ENCODE data around the gene POLR1C. TPM values are rescaled to one million over a fixed set of nuclear protein-coding genes. Genes with fewer than 3 reads are reported as not detected.

POLR1C gene
- total and polyA plus RNA-seq, 10 of the 15 experiments (the other 5 are each of a cell fraction or from before 2014, with no cell fraction given), result 40.0 to 180 (median 66.2) TPM

DNA sequence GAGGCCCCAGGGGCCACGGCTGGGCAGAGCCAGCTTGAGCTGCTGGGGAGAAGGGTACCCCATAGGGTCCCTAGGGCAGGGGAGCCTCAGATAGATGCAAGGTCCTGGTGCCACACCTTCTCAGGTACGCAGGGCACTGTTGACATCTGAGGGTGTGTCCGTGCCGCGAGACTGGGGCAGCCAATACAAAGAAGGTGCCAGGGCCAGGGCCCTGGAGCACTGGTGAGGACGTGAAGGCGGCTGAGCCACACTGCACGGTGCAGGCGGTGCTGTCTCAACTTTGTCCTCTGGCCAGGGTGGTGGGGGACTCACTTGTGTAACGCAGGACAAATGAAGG lies 6.1 kb upstream of the POLR1C start:
- peaks cover 0 to 2% of the 10 kb centered on the region in 2 experiments; a peak in 1 of 4 replicates for H3K27me3 ChIP-seq (replicated peaks in 1 of 2; ENCODE audit: control insufficient read depth in 2 of 2, insufficient read depth in 2 of 2, low read length in 1 of 2)
- peaks cover 7% of the 10 kb centered on the region for H3K4me1 ChIP-seq (ENCODE audit: control insufficient read depth, insufficient read depth, low read length)
- ATAC-seq (no peak), FAIRE-seq (no peak), DNase-seq (ENCODE audit: low read depth, low spot score) (no peak)
- ChIA-PET POLR2A (no interaction called here), CTCF (interaction anchor here (0.5 to 0.8 kb wide), 3 partner anchors 120 to 321 kb away, joined by 3 read pairs; no protein-coding TSS in a partner anchor), SMC1A (ENCODE audit: uncharacterized antibody, unreplicated experiment) (interaction anchor here (0.6 to 1.4 kb wide), 2 partner anchors 248 to 374 kb away, joined by 3 read pairs; no protein-coding TSS in a partner anchor), RAD21 (ENCODE audit: unreplicated experiment) (no interaction called here)
- H3K4me2 ChIP-seq (ENCODE audit: control insufficient read depth, insufficient read depth), result peak overlapping the region; percentile 94; the same call in 1 of the 2 replicates
- H3K27ac ChIP-seq (ENCODE audit: control insufficient read depth, insufficient read depth), result no peak overlapping the region
- H3K9ac ChIP-seq (ENCODE audit: control insufficient read depth, insufficient read depth, low read length), result no peak overlapping the region
- 94% methylated on average over 9 of the region's 10 CpGs for WGBS (ENCODE audit: insufficient coverage, insufficient replicate concordance, low lambda C conversion rate, missing lambda C conversion rate)
- H3K4me3 ChIP-seq, result no peak overlapping the region
- H4K20me1 ChIP-seq (ENCODE audit: control insufficient read depth, insufficient read depth), result no peaks in the 10 kb centered on the region
- in situ Hi-C loops (cut with MboI), result no loop called here
- H2AFZ ChIP-seq (ENCODE audit: control insufficient read depth, low read depth, low read length), result no peak overlapping the region
- H3K79me2 ChIP-seq (ENCODE audit: control insufficient read depth, insufficient read depth, low read length), result peaks cover 8% of the 10 kb centered on the region
- no TSS peak for BruUV-seq (replicated peaks)
- H3K36me3 ChIP-seq (ENCODE audit: control insufficient read depth in 2 of 2, insufficient read depth in 2 of 2, low read length in 1 of 2), result peaks cover 10 to 13% of the 10 kb centered on the region in 2 experiments; a peak in 3 of 4 replicates
- intact Hi-C loops (cut with micrococcal nuclease; ENCODE audit: unreplicated experiment), result no loop called here
- no peaks in the 10 kb centered on the region for H3K9me3 ChIP-seq (replicated peaks; ENCODE audit: control insufficient read depth, insufficient read depth, low read length)
- no peak for TF ChIP-seq STAT3 (IDR thresholded peaks at IDR 0.05; ENCODE audit: low read depth, low read length)
- no peak for TF ChIP-seq CUX1 (IDR thresholded peaks at IDR 0.05; ENCODE audit: insufficient replicate concordance, low read depth, low read length)
- no peak for TF ChIP-seq GABPA (IDR thresholded peaks at IDR 0.05; ENCODE audit: low read depth)
- TF ChIP-seq ZNF207 (IDR thresholded peaks at IDR 0.05; ENCODE audit: borderline replicate concordance), result no peak
- no peak for TF ChIP-seq RAD21 (IDR thresholded peaks at IDR 0.05; ENCODE audit: insufficient read depth, low read depth, low read length)
- TF ChIP-seq, protein P1, sequence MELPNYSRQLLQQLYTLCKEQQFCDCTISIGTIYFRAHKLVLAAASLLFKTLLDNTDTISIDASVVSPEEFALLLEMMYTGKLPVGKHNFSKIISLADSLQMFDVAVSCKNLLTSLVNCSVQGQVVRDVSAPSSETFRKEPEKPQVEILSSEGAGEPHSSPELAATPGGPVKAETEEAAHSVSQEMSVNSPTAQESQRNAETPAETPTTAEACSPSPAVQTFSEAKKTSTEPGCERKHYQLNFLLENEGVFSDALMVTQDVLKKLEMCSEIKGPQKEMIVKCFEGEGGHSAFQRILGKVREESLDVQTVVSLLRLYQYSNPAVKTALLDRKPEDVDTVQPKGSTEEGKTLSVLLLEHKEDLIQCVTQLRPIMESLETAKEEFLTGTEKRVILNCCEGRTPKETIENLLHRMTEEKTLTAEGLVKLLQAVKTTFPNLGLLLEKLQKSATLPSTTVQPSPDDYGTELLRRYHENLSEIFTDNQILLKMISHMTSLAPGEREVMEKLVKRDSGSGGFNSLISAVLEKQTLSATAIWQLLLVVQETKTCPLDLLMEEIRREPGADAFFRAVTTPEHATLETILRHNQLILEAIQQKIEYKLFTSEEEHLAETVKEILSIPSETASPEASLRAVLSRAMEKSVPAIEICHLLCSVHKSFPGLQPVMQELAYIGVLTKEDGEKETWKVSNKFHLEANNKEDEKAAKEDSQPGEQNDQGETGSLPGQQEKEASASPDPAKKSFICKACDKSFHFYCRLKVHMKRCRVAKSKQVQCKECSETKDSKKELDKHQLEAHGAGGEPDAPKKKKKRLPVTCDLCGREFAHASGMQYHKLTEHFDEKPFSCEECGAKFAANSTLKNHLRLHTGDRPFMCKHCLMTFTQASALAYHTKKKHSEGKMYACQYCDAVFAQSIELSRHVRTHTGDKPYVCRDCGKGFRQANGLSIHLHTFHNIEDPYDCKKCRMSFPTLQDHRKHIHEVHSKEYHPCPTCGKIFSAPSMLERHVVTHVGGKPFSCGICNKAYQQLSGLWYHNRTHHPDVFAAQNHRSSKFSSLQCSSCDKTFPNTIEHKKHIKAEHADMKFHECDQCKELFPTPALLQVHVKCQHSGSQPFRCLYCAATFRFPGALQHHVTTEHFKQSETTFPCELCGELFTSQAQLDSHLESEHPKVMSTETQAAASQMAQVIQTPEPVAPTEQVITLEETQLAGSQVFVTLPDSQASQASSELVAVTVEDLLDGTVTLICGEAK (IDR thresholded peaks at IDR 0.05; ENCODE audit: borderline replicate concordance), result no peak
- no peak for TF ChIP-seq JUND (IDR thresholded peaks at IDR 0.05; ENCODE audit: low read depth, low read length)
- no peak for TF ChIP-seq CBX5 (IDR thresholded peaks at IDR 0.05; ENCODE audit: low read depth)
- no peak for TF ChIP-seq PKNOX1 (IDR thresholded peaks at IDR 0.05)

All from GM12878 (cell line).